Right lung (tissue), 10 donors: ENCODE measurements around the gene KRT7. TPM values are rescaled to one million over a fixed set of nuclear protein-coding genes. Genes with fewer than 3 reads are reported as not detected.

Experiments used
- DNase-seq, 2 donors: peaks; one replicate each; pipeline ENCODE4 v3.0.0-alpha.2; 2013
- long read RNA-seq, 8 donors: transcript quantifications; one replicate each; lab custom pipeline, GENCODE V29; 2026
- polyA plus RNA-seq, 5 donors: library from polyadenylated mRNA; unstranded; fragments of 120-200 nt; gene quantifications; one replicate each; pipeline versions ENCODE4 v1.2.1 to v1.2.3, GENCODE V29; 2013; ENCODE audit warnings: inconsistent platforms in 1 of 5, low replicate concordance in 1 of 5; ENCODE audit not compliant: insufficient read length in 5 of 5, insufficient read depth in 1 of 5

The KRT7 gene
- 10 to 100 TPM; 13.7 to 47.1 (median 24.3) TPM for polyA plus RNA-seq
- long read RNA-seq, donor 1, transcript KRT7-201 (9 exons, 1,754 nt), result major isoform, 8 of 14 reads
- long read RNA-seq, donor 1, partial matches to known transcripts, result 6 of 14 reads
- long read RNA-seq, donor 1, other reads (novel, unspliced or antisense), result 0 of 14 reads
- long read RNA-seq, donor 2, transcript KRT7-201 (9 exons, 1,754 nt), result major isoform, 5 of 10 reads
- long read RNA-seq, donor 2, partial matches to known transcripts, result 5 of 10 reads
- long read RNA-seq, donor 2, other reads (novel, unspliced or antisense), result 0 of 10 reads
- long read RNA-seq, donor 3, transcript KRT7-201 (9 exons, 1,754 nt), result major isoform, 6 of 12 reads
- long read RNA-seq, donor 3, partial matches to known transcripts, result 6 of 12 reads
- long read RNA-seq, donor 3, other reads (novel, unspliced or antisense), result 0 of 12 reads
- long read RNA-seq, donor 4, result 0 reads
- long read RNA-seq, donor 5, partial matches to known transcripts, result 0 of 2 reads
- long read RNA-seq, donor 5, other reads (novel, unspliced or antisense), result 0 of 2 reads
- long read RNA-seq, donor 6, transcript KRT7-201 (9 exons, 1,754 nt), result major isoform, 12 of 24 reads
- long read RNA-seq, donor 6, partial matches to known transcripts, result 11 of 24 reads
- long read RNA-seq, donor 6, other reads (novel, unspliced or antisense), result 0 of 24 reads
- long read RNA-seq, donor 7, transcript KRT7-201 (9 exons, 1,754 nt), result major isoform, 10 of 16 reads
- long read RNA-seq, donor 7, partial matches to known transcripts, result 6 of 16 reads
- long read RNA-seq, donor 7, other reads (novel, unspliced or antisense), result 0 of 16 reads
- long read RNA-seq, donor 8, result 0 reads

DNA sequence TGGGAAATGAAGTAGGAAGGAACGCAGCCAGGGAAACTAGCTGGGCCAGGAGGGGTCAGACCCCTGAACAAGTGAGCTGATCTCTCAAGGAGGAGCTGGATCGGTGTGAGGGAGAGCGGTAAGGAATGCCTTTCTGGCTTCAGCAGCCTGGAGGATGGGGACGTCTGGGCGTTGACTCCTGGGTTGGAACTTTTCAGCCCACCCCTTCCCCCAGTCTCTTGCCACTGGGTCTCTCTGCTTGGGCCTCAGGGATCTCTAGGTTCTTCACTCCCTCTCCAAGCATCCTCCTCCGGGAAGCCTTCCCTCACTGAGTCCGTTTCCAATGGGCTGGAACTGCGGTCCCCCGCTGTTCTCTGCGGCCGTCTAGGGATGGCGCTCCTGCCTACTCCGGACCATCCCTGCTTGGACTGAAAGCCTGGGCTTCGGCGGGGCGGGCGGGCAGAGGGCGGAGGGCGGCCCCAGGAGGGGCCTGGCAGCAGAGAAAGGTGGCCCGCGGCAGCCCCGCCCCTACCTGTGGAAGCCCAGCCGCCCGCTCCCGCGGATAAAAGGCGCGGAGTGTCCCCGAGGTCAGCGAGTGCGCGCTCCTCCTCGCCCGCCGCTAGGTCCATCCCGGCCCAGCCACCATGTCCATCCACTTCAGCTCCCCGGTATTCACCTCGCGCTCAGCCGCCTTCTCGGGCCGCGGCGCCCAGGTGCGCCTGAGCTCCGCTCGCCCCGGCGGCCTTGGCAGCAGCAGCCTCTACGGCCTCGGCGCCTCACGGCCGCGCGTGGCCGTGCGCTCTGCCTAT lies at the start of gene KRT7:
TSS of gene KRT7 (plus strand) at position 570 of the 788 bp plus-strand sequence. CDS start at position 624, 54 bp downstream.
- DNase-seq, result no peak

DNA sequence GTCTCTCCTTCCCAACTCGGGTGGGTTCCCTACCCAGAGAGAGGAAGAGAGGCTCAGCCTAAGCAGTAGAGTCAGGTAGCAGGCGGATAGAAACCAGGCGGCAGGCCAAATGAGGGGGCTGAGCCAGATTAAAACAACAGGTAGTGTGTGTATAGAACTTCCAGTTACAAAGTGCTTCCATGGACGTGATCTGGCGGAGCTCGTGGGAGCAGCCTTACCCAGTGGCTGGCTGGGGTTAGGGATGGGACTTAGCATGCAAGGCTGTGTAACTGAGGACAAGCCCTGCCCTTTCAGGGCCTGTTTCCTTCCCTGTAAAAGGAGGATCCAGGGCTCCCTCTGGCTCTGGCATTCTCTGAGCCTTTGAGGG lies 49.5 kb upstream of the KRT7 start:
- no peak for DNase-seq

DNA sequence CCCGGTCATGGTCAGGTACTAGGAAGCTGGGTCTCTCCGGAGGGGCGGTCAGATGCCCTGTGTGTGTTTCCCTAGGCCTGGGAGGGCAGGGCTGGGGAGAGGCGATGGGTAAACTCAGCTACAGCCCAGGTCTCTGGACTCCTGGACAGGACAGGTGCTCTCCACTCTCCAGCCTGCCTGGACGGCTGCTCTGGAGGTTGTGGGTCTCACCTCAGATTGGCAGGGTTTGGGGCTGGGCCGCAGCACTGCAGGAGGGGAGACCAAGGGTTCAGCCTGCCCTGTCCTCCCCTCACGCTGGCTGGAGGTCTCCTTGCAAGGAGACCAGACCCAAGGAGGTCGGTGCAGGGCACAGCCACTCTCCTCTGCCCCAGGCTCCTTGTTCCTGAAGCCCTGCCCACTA lies 49.1 kb upstream of the KRT7 start:
- no peak for DNase-seq

DNA sequence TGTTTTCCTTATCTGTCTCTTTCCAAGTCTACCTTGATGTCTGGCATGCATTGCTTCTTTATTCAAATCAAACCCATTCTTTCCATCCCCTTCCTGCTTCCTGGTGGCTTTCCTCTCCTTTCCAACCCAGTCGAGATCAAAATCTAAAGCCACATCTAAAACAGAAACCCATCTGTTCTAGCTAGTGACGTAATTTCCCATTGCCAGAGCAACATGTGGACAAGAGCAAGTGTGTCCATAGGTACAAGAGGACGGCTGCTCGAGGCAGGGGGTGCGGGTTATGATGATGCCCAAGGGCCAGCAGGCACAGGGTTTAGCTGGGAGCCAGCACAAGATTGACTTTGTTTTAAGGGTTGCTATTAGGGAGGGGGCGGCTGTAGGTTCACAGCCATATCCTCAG lies 48.2 kb upstream of the KRT7 start:
- no peak for DNase-seq

DNA sequence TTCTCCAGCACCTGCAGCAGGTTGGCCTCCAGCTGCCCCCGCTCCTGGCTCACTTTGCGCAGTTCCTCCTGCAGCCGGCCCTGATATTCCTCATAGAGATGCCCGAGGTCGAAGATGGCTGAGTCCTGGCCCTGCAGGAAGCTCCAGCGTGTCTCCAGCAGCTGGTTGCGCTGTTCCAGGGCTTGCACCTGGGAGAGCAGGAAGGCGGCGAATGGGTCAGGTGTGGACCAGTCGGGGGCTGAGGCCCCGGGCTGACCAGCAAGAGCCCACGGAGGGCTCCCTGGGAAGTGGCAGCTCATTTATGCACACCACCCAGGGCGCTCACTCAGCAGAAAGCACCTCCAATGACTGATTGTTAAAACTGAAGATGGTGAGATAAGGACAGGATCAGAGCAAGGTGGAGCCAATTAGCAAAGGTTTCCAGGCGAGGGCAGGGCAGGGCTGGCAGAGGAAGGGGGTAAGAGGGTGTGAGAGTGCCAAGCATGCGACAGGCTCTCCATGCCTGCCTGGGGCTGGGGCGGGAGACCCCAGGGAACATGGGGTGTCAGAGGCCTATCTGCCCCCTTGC lies 47.6 kb upstream of the KRT7 start:
- DNase-seq, result no peak

DNA sequence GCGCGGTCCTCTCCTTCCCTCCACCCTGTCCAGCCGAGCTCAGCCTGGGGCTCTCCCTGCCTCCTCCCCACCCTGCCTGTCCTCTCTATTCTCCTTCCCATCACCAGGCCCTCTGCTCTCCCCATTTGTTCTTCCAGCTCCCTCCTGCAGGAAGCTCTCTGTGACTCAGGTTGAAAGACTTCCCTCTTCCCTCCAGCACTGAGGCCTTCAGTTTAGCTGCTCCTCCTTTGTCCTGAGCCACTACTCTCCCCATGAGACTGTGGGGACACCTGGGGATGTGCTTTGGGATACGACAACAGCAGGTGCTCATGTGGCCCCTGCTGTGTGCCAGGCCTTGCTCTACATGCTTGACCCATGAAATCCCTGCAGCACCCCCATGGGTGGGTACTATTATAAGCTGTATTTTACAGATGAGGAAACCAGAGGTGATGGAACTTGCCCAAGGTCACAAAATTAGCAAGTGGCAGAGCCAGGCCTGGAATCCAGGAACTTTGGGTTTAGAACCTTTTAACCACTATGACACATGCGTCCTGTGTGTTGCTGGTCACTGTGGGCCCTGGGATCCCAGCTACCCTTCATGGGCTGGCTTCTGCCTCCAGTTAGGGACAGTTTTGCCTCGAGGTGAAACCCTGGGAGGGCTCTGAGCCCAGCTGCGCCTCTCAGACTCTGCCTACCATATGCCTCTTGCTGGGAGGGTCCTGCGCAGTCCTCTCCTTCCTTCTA lies 46.8 kb upstream of the KRT7 start:
- DNase-seq, result no peak

DNA sequence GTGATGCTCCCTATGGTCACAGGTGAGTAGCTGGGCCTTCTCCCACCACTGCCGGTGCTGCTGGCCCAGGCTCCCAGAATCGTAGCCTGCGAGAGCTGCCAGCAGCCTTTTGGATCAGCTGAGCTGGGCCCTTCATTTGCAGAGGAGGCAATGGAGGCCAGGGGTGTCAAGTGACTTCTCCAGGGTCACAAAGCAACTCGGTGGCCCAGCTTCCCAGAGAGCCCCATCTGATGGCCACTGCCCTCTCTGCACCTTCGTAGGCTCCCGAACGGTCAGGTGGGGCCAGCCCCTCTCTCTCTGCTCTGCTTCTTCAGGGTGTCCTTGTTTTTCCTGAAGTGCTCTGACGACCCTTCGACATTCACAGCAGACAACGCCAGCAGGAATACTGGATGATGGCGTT lies 45.8 kb upstream of the KRT7 start:
- no peak for DNase-seq

DNA sequence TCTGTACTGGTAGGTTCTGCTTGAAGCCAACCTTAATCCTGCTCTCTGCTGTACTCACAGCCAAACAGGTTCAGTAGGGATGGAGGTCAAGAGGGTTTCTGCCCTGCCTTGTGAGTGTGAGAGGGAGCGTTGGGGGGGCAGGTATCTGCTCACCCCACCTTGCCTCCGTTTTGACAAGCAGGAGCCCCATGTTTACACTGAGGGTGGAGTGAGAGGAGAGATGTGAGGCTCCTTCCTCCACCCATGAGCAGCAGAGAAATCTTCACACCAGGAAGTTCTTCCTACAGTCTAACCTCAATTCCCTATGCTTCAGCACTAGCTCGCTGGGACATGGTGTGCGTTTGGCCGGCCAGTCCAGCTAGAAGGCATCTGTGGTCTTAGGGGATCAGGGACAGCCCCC lies 45.4 kb upstream of the KRT7 start:
- no peak for DNase-seq

DNA sequence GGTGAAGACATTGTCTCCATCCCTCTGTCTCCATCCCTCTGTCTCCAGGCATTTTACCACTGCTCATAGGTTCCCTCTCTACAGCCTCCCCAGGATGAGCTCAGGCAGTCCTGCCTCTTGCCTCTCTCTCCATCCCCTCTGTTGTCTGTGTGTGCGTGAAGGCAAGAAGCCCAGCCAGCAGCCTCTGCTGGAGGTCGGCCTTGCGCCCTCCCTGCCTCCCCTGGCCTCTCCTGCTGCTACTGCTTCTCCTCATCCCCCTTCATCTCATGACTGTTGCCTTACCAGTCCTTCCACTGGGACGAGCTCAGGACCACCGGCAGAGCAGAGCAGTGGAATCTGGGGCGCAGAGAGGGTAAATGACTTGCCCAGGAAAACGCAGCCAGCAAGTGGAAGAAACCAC lies 44.4 kb upstream of the KRT7 start:
- DNase-seq, result no peak

DNA sequence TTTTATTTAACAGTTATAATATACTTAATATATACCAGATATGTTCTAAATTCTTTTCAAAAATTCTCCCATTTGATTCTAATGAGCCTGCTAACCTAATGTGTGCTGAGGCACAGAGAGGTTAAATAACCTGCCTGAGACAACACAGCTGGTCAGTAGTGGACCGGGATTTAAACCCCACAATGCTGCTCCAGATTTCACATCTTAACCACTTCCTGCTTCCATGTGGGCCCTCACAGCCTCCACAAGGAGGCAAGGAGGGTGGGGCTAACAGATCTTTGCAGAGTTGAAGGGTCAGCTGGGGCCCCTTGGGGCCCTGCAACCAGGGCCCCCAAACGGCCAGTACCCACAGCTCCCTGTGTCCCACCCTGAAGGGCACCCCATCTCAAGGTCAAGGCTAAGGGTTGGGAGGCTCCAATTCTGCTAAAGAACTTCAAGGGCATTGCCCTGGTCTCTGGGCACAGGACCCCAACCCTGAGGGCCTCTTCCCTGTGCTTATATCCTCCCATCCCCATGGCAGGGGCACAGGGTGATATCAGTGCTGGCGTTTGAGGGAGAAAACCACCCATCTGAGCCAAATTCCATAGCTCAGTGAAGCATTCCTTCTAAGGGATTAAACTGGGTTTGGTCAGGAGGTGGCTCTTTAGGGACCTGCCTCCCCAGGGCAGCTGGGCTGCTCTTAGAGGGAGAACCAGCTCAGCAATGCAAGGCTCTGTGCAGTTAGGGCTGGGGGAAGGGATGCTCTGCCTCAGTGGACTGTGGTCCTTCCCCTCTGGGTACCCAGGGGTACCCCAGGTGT lies 43.5 kb upstream of the KRT7 start:
- DNase-seq, result no peak

DNA sequence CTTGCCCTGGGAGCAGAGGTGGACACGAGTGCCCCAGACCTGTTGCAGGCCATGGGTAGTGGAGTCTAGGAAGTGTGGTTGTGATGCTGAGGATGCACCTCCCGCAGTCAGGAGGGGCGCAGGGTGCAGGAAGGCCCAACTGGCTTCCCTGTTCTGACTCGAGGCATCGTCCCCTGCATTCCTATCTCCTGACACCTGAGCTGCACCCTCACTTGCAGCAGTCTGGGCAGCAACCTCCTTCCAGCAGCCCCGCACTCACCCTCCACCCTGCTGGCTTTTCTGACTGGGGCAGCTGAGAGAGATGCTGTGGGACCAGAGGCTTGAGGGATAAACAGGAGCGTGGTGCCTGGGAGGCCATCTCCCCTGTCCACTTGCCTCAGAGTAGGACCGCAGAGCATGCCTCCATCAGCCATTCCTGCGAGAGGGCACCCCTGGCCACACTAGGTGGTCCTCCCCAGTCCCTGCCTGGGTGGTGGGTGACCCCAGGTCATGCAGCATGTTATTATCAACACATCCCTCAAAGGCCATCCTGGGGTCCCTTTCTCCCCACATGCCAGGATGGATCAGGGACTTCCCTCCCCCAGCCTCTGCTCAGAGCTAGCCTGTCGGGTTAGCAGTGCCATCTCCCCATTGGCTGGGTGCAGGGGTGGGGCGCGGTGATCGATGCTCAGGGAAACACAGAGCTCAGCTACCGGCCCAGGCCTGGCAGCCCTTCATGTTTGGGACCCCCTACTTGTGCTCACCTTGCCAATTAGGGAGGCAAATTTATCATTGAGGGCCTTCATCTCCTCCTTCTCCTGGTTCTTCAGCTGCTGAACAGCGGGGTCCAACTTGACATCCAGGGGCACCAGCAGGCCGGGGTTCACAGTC lies 41.9 kb upstream of the KRT7 start:
- no peak for DNase-seq

DNA sequence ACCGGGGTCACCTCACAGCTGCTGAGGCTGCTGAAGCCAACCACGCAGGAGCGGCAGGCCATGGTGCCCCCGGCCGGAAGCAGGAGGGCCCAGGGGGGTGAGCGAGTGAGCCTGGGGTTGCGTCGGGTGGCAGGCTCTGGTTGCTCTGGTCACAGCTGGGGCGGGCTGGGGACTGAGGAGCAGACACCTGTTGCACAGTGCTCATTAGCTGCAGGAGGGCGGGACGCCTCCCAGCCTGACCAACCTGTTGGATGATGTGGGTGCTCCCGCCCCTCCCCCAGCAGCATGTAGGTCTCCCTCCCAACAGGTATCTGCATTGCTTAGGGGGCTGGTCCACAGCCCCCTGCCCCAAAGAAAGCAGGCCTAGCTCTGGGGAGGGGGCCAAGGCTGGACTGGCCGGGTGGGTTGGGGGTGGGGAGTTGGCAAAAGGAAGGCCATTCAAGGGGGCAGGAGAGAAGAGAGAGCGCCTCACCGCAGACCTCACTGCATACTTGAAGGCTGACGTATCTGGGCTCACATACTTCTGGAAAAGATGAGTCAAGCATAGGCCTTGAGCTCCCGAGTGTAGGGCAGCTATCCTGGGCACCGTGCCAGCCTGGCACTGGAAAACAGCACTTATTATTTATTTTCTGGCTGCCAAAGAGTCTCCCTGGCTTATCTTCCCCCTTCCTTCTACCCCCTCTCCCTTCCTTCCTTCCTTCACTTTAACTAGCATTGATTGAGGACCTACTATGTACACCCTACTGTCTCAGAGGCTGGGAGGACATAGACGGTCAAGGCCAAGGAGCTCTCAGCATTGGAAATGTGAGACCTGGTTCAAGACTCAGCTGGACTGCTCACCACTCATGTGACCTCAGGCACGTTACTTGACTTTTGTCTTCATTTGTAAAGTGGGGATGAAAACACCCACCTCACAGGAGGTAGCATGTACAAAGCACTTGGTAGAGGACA lies 40.9 kb upstream of the KRT7 start, which contains the start of gene KRT80:
TSS of gene KRT80 (minus strand) at position 174 of the 951 bp plus-strand sequence. CDS start at position 62, 112 bp downstream.
- peak; percentile 54 to 67 for DNase-seq

DNA sequence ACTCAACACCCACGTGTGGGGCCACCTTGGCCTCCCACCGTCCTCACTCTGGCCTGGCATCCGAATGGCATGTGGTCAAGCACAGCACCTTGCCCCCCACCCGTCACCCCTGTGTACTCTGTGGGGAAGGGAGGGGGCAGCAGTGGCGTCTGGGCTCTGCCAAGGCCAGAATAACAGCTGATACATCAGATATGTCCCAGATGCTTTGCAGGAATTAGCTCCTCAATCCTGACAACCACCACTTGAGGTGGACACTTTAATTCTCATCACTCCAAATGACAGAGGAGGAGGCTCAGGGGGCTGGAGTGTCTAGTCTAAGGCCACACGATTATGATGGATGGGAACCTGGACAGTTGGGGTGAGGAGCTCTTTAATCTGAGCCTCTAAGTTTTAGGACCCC lies 39.5 kb upstream of the KRT7 start:
- DNase-seq, result no peak

DNA sequence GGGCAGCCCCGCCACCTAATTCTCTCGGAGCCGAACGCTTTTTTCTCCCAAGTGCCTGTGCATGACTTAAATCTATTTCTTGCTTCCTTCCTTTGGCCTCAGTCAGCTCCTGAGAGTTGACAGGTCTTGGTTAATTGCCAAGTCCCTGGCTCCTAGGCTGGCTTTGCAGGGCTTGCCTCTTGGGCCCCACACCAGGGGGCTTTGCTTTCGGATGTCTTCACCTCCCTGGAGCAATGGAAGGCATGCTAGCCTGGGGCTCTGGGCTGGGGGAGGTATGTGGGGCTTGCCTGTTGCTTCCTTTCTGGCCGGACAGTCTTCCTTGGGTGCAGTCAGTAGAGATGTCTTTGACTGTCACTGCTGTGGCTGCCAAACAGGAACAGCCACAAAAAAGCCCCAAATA lies 39.1 kb upstream of the KRT7 start:
- DNase-seq, result peak in 1 of 2 donors; percentile 51

DNA sequence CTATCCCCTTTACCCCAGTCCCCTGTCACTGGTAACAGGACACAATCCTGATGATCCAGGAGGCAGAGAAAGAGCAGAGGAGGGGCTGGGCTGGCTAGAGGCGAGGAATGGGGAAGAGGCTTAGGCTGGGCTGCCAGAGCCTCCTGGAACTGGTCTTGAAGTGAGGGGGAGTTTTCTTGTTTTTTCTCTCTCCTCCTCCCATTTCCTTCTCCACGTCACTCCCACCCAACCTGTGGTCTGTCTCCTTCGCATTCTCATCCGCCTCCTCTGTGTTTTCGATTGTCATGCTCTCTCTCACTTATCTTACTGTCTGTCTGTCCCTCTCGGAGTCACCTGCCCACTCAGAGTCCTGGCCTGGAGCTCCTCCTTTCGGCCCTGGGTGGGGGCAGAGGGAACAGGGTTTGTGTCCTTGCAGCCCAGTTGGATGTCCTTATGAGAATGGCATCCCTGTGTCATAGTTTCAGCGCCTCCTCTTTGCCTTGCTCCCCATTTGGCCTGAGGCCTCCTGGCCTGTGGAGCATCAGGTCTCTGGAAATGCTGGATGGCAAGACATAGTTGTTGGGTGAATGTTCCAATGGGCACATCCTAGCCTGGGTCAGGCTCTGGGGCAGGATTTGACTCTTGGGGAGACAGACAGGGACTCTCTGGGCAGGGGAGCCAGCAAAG lies 37.8 kb upstream of the KRT7 start:
- DNase-seq, result no peak

DNA sequence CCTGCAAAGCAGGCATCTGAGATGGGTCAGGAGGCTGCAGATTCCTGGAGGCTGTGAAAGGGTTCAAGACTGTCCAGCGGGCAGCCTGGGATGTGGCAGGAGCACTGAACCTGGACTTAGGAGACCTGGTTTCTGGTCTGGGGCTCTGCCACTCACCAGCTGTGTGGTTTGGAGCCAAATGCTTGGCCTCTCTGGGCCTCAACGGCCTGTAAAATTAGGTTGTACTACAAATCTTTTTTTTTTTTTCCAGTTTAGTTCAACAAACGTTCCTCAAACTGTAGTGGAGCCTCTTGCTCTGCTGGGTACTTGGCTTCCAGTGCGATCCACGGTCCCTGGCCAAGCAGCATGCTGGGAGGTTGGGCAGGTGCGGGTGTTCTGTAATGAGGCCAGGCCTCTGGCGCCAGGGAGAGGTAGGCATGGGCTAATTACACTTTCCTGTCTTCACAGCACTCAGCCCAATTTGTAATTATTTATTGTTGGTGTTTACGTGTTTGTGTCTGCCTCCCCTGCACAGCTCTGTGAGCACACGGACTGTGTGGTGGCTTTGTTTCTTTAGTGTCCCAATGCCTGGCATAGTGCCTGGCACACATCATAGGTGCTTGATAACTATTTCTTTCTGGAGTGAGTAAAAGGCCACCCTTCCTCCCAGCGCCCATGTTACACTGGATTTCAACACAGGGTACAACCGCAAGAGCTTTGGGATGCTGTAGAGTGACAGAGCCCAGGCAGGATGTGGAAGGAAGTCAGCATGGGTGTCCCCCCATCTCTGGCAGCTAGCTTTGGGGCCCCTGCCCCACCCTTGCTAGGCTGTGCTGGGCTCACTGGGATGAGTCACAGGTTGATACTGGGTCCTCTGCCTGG lies 35.4 kb upstream of the KRT7 start:
- no peak for DNase-seq
